Subcutaneous adipose tissue (tissue), 4 donors: ENCODE data around the gene MUC5AC. TPM values are rescaled to one million over a fixed set of nuclear protein-coding genes. Genes with fewer than 3 reads are reported as not detected.

Experiments
- CTCF ChIP-seq: fragments of 450-650 bp; IDR thresholded peaks from one replicate; pipeline ENCODE4 v1.5.1; 2016; ENCODE audit warnings: low read depth, mild to moderate bottlenecking, control low read depth, antibody characterized with exemption, moderate library complexity
- total RNA-seq, 4 donors: library from RNA; depleted of rRNA; stranded (reverse); fragments of >200 nt; gene quantifications; one replicate each; pipeline ENCODE4 v1.1.0, GENCODE V29; 2016

MUC5AC gene
- total RNA-seq, 4 donors from 2014 or later: not detected

- TF ChIP-seq CTCF: no peak
These were observed 67.0 kb downstream of the MUC5AC start for GRCh38 chr11:1224491-1225385.

- TF ChIP-seq CTCF: no peak
These were observed 67.9 kb downstream of the MUC5AC start for GRCh38 chr11:1225386-1226225.

- TF ChIP-seq CTCF: no peak
These were observed 68.7 kb downstream of the MUC5AC start for GRCh38 chr11:1226226-1226985.

GRCh38 chr11:1226986-1227550, 69.3 kb downstream of the MUC5AC start:
- TF ChIP-seq CTCF: no peak

- no peak for TF ChIP-seq CTCF
These were observed 69.9 kb downstream of the MUC5AC start for GRCh38 chr11:1227551-1228100.

GRCh38 chr11:1228101-1228821, 70.5 kb downstream of the MUC5AC start:
- TF ChIP-seq CTCF: no peak
